ENCODE results near the gene NAT8. TPM values are rescaled to one million over a fixed set of nuclear protein-coding genes. Genes with fewer than 3 reads are reported as not detected.
A peak's percentile ranks its signal among the peaks of the same experiment; 100 is the strongest.

Gene NAT8
- total and polyA plus RNA-seq, 2 of the 13 experiments (the other 11 are each of a cell fraction or from before 2014, with no cell fraction given): 1.9 to 12.9 TPM

- no peak for TF ChIP-seq ZFP82 (CRISPR knock-in tag; IDR thresholded peaks at IDR 0.05; ENCODE audit: borderline replicate concordance)
- TF ChIP-seq ZBTB34 (CRISPR knock-in tag; IDR thresholded peaks at IDR 0.05): peak; percentile 96
- no peak for TF ChIP-seq PBX3 (CRISPR knock-in tag; IDR thresholded peaks at IDR 0.05; ENCODE audit: borderline replicate concordance)
- TF ChIP-seq HNRNPL (IDR thresholded peaks at IDR 0.05; ENCODE audit: low read depth, low read length): no peak
- TF ChIP-seq SNRNP70 (IDR thresholded peaks at IDR 0.05; ENCODE audit: low read depth, low read length): no peak
- no peak for TF ChIP-seq ZNF501 (CRISPR knock-in tag; IDR thresholded peaks at IDR 0.05)
- no peak for TF ChIP-seq ZNF569 (CRISPR knock-in tag; IDR thresholded peaks at IDR 0.05; ENCODE audit: borderline replicate concordance)
- TF ChIP-seq MLLT10 (CRISPR knock-in tag; IDR thresholded peaks at IDR 0.05): no peak
- TF ChIP-seq, protein P1, sequence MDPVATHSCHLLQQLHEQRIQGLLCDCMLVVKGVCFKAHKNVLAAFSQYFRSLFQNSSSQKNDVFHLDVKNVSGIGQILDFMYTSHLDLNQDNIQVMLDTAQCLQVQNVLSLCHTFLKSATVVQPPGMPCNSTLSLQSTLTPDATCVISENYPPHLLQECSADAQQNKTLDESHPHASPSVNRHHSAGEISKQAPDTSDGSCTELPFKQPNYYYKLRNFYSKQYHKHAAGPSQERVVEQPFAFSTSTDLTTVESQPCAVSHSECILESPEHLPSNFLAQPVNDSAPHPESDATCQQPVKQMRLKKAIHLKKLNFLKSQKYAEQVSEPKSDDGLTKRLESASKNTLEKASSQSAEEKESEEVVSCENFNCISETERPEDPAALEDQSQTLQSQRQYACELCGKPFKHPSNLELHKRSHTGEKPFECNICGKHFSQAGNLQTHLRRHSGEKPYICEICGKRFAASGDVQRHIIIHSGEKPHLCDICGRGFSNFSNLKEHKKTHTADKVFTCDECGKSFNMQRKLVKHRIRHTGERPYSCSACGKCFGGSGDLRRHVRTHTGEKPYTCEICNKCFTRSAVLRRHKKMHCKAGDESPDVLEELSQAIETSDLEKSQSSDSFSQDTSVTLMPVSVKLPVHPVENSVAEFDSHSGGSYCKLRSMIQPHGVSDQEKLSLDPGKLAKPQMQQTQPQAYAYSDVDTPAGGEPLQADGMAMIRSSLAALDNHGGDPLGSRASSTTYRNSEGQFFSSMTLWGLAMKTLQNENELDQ (CRISPR knock-in tag; IDR thresholded peaks at IDR 0.05; ENCODE audit: borderline replicate concordance): no peak
- TF ChIP-seq ZNF362 (CRISPR knock-in tag; IDR thresholded peaks at IDR 0.05; ENCODE audit: borderline replicate concordance): no peak
- no peak for TF ChIP-seq ZNF547 (CRISPR knock-in tag; IDR thresholded peaks at IDR 0.05)
- peak; percentile 56; the same call in 1 of the 2 replicates for TF ChIP-seq SKIL (CRISPR knock-in tag; IDR thresholded peaks at IDR 0.05; ENCODE audit: borderline replicate concordance)
- no peak for TF ChIP-seq DDIT3 (CRISPR knock-in tag; IDR thresholded peaks at IDR 0.05)
- TF ChIP-seq ZNF335 (CRISPR knock-in tag; IDR thresholded peaks at IDR 0.05): no peak
- no peak for TF ChIP-seq ZBTB4 (CRISPR knock-in tag; IDR thresholded peaks at IDR 0.05; ENCODE audit: borderline replicate concordance)
- TF ChIP-seq HMGA1 (CRISPR knock-in tag; conservative IDR thresholded peaks at IDR 0.05): no peak
These were observed 43.7 kb upstream of the NAT8 start (continued) for GRCh38 chr2:73685764-73686438.
